OCI-M2 (cell line): ENCODE results near the gene DSCAML1.

ENCODE experiments used
- DNase-seq: peaks from one replicate; lab custom pipeline; 2025; ENCODE audit not compliant: unreplicated experiment; lab: John Stamatoyannopoulos, UW

DSCAML1 gene

DNA sequence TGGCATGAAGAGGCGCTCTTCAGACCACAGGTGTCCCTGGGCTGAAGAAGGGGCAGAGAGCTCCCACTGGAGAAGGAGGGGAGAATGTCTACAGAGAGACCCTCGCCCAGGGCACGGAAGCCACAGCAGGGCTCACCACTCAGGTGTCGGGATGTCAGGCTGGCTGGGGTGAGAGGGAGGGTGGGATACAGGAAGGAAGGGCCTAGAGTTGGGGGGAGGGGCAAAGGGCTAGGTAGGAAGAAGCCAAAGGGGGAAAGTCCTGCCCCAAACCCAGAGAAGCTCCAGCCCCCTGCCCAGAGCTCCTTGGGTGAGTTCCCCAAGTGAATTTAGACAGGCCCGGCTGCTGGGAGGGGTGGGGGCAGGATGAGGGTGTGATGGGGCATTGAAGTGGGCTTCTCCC lies 237.3 kb downstream of the DSCAML1 start:
- no peak for DNase-seq

DNA sequence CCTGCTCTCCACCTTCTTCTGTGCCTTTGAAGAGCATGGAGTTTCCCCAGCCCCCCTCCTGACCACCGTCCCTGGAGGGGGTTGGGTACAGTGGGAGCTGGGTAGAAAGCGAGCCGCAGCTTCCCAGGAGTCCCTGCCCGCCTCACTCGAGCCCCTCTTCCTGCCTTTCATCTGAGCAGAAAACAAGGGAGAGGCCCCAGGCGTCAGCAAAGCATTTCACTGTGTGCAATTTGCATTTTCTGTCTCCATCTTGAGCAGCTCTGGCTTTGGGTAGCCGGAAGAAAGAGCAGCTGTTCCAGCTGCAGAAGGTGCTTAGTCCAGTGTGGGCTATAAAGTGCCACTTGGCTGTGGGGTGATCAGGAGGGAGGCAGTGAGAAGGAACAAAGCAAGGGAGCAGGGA lies 239.7 kb downstream of the DSCAML1 start:
- DNase-seq: no peak

DNA sequence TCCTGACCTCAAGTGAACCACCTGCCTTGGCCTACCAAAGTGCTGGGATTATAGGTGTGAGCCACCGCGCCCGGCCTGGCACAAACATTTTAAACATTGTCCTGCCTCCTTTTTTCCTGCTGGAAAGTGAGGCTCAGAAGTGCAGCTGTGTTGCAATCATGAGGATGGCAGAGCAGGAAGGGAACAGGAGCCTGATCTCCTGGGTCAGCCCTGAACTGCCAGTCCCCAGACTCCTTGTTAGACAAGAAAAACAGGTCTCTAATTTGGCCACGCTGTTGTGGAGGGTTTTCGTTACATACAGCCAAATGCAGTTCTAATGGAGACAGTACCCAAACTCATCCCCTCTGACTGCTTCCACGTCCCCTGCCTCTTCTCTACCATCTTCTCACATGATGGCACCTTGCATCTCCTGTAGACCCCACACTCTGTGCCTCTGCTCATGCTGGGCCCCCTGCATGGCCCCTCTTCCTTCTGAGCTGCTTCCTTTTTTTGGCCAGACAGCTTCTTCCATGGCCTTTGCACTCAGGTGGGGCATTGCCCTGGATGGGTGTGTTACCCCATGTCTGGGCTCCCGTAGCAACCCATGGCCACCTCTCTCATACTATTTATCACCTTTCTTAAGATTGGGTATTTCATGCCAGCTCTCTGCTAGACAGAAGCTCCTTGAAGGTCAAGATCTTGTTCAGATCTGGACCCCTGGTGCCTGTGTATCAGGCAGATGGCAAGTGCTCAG lies 242.2 kb downstream of the DSCAML1 start:
- DNase-seq: no peak

DNA sequence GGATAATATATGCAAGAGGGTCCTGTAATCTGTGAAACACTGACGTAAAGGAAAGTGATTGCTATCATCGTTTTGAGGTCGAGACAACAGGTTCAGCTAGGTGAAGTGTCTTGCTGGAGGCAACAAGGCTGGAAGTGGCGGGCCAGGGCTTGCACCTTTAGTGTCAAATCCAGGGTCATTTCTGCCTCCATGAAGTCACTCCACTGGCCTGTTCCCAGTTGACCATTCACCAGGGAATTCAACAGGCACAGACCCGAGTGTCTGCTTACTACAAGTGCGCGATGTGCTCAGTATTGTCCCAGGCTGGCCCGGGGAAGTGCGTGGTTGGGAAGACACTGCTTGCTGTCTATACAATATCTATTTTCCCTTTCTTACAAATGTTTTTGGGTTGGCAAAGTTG lies 244.4 kb downstream of the DSCAML1 start:
- DNase-seq: no peak

DNA sequence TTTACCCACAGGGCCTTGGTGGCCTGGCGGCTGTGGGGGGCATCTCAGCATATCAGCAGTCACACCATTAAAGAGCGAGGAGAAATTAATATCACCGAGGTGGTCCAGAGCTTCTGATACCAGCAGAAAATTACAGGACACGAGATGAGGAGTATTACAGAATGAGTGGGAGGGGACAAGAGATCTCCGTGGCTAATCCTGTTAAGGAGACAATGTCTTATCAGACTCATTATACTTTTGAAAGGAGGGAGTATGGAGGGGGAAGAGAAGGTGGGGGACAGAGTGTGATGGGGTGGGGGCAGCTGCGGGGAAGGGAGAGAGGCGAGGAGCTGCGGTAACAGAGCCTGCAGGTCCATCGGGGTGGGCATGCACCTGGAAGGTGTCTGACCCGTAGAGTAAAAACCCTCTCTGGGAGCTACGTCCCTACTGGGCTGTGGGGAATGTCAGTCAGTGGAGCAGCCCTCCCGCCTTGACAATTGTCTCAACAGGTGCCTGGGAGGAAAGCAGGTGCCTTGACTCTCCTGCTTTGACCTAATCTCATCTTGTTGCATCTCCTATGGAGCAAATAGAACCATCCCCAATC lies 245.2 kb downstream of the DSCAML1 start:
- no peak for DNase-seq

DNA sequence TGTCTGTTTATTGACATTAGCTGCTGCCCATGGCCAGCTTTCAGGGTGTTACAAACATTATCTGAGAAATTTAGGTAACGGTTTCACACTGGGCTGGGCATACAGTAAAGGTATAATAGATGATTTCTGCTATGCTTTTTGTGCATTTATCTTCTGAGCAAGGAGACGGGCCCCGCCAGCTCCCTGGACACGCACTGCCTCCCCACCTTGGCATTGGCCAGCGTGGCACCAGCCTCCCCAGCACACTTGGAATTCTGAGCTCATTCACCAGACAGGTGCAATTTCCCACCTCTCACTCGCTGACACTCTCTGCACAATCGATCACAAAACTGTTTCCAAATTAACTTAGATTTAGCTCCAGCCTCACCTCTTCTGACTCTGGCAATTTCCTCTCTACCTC lies 246.6 kb downstream of the DSCAML1 start:
- DNase-seq: no peak

DNA sequence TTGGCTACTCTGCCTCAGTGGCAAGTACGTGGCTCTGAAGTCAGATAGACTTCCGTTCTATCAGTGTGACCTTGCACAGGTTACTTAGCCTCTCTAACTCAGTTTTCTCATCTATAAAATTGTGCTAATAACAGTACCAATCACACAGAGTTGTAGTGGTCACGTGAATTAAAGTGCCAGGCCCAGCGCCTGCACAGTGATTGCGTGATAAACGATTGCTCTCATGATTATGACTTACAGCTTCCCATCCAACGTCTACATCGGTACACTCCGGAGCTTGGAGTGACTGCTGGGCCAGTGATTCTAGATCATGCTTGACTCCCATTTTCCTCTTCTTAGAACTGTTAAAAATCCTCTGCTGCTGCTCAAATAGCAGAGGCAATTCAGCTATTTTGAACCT lies 247.6 kb downstream of the DSCAML1 start:
- DNase-seq: no peak

DNA sequence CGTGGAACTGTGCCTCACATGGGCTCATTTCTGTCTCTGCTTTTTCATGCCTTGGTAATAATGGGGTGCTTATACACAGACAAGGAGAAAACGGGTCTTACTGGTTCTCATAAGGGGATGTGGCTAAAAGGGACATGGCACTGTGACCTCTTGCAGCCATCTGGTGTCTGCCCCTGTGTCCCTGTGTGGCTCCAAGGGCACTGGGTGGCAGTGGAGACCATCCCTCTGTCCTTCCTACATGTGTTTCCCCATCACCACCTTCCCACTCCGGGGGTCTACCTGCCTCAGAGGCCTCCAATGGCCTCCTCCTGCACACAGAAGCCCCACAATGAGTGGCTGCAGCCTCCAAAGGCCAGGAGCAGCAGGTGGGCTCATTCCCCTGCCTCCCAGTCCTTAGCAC lies 248.1 kb downstream of the DSCAML1 start:
- DNase-seq: no peak

DNA sequence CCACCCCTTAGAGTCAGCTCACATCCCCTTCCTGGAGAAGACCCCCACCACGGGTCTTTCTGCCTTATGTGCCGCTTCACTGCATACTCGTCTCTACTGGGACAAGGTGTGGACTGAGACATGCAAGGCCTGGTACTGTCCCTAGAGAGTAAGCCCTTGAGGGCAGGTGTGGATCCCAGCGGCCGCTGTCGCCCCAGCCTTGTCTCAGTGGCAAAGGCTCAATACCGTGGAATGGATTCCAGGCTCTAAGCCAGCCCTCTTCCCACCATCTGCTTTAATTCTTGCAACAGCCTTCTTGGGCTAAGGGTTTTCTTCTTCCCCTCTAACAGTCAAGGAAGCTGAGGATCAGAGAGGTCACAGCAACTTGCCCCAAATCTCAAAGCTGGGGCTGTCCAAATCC lies 249.1 kb downstream of the DSCAML1 start:
- no peak for DNase-seq

DNA sequence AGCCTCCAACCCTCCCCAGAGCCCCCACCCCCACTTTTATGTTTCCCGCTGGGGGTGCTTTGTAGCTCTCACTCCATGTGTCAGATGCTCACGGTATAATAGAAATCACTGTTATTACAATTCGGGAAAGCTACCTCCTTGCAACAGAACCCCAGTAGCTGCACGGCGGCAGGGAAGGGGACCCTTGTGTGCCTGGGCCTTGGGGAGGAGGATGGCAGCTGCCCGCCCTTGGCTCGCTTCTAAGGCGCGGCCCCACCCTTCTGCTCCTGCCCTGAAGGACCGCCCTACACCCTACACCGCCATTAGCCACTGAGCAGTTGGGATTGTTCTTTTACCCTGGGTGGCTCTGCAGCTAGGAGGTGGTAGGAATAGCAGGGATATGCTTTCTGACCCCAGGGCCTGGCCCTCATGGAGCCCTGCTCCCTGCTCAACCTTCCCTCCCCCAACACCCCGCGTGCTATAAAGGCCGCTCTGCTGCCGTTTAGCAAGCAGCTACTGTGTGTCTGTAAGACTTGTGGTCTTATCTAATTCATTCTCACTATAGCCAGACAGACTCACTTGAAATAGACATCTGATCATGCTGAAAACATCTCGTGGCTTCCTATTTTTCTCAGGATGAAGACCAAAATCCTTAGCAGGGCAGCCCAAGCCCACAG lies 249.7 kb downstream of the DSCAML1 start:
- no peak for DNase-seq

DNA sequence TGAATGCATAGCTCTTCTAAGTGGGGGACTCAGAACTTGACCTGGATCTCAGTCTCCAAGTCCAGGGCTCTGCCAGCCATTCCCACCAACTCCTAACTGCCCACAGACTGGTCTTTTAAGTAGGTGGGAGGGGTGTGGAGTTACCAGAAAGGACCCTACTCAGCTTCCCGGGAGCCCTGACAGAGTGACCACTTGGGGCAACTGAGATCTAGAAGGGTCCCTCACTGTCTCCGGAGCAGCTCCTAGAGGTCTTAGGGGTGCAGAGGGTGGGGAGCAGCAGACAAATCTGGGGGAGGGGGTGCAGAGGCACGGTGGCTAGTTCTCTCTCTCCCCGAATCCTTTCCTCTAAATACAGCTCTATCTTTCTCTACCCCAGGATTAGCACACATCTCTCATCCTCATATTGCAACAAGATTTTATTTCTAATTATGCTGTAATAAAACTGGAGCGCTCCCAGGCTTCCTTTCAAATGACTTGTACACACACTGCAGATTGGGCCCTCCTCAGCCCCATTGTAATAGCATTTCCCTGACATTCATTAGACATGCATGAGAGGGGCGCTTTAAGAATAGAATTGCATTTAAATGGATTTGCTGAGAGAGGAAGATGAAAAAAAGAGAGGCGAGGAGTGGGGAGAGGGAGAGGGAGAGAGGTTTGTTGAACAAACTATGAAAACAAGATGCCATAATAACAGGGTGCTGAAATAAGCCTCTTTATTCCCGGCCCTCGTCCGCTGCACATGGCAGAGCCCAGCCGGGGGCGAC lies 250.4 kb downstream of the DSCAML1 start:
- DNase-seq: no peak

DNA sequence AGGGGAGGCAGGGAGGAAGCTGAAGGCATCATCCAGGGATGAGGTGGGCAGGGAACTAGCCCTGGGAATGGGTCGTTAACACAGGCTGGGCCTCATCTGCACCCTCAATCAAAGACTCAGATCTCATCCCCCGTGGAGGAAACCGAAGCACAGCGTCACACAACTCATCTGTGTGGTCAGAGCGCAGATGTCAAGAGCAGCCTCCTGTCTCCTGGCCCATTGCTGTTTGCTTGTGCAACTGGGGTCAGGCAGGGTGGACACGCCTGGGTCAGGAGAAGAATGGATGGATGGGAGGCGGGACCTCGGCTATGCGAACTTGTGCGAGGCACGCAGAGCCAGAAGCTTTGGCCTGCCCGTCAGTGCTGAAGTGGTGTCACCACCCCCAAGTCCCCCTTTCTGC lies 251.3 kb downstream of the DSCAML1 start:
- DNase-seq: no peak

DNA sequence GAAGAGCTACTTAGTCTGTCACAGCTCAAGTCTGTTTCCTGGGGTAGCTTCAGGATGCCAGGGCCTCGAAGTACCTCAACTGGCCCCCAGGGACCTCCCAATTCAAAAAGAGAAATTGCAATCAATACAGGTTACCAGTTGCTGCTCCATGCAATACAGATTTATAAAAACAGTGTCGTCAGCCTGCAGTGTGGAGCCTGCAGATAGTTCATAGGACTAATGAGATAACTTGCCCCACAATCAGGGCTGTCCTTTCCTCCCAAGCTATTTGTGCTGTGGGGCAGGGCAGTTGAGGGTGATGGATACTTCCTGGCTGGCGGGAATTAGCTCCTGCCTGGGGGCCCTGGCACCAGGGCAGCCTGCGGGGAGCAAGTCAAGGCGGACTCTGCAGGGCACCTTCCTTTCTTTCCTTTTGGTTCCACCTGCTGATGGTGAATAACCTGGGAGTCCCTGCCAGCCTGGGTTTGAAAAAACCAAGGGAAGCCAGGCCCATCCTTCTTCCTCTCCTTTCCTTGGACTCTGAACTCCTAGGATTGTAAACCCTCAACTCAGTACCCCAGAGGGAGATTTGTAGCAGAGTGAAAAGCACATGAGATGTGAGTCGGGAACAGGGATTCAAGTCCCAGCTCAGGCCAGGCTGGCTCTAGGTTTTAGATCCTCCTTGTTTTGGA lies 252.8 kb downstream of the DSCAML1 start:
- no peak for DNase-seq

DNA sequence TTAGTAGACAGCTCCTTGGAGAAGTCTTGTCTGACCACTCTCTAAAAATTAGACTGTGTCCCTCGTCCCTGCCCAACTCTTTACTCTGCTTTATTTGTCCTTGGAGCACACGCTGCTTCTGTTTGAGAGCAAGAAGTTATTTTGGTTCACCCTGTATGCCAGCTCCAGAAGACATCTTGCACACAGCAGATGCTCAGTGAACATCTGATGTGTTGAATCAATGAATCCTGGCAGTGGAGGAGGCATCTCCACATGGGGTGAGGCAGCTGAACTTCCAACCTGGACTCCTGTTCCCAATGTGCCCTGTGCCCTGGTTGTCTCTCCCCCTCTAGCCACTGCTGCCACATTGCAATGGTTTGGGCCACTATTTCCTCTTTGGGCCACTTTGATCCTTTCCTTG lies 255.8 kb downstream of the DSCAML1 start:
- no peak for DNase-seq

DNA sequence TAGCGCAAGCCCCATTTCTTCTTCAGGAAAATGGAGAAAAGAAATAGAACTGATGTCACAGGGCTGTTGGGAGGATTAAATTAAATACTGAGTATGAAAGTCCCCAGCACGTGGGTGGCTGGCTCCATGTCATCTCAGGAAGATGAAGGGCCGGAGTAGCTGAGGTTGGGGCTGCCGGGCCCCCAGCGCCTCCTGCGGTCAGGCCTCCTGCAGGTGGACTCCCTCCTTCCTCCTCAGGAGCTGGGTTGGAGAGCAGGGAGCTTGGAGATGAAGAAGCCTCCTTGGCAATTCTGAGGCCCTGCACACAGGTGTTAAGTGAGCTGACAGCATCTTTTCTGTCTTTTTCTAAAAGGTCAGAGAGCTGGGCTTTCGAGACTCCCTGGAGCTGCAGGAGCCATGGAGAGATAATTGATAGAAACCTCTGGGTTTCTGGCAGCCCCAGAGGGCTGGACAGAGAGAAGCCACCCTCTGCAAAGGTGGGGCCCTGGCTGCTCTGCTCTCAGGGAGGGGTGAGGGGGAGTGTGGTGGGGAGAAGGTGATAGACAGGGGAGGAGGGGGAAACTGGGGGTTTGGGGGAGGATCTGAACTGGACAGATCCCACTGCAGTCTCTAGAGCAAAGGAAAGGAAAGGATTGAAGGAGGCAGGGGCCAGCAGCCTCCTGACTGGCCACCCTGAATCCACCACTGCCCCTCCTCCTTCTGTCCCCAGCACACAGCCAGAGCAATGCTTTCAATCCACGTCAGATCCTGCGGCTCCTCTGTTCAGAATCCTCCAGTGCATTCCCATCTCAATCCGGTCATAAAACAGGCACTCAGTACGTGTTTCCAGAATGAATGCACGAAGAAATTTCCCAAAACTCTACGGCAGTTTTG lies 258.5 kb downstream of the DSCAML1 start:
- DNase-seq: no peak

DNA sequence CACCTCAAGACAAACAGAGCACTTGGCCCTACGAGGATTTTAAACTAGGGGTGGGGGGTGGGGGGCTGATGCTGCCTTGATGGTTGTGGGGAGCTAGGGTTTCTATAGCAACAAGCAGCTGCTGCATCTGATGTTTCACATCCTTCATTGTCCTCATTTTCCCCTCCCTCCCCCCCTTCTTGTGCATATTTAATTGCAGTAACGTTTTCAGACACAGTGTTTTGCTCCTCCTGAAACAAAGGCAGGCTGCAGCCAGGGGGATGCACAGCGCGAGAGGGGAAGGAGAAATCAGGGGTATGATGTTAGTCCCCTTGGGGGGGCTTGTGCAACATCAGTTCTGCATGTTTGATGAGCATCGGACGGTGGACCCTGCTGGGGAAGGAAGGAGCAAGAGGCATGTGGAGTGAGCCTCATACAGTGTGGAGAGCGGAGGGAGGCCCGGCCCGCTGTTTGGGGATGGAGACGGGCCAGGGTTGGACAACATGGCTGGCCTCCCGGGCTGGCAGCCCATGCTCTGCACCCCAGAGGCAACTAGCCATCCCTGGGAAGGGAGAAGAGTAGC lies 261.1 kb downstream of the DSCAML1 start:
- DNase-seq: no peak

DNA sequence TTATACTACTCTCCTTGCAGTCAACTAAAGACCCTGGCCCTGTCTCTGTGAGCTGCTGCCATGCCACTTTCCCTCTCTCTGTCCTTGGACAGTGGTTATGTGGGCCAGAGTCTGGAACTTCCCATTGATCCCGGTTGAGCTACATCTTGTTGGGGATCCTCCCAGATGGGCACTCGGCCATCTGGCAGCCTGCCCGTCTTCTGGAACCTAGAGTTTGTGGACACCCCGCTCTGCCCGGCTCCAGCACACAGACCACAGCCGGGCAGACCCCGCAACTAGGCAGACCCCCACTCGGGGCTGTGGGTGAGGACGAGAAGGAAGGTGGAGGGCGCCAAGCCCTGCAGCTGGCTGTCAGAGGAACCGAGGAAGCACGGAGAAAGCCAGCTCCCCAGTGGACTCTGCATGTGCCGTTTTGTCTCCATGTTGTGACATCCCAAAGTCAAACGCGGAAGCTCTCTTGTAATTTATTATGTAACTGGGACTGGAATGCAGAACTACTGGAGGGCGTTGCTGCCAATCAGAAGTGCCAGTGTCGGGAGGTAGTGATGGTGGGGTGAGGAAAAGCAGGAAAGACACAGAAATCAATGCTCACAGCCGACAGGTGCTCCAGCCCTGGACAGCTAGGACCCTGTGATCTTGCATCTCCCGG lies 261.7 kb downstream of the DSCAML1 start:
- no peak for DNase-seq

DNA sequence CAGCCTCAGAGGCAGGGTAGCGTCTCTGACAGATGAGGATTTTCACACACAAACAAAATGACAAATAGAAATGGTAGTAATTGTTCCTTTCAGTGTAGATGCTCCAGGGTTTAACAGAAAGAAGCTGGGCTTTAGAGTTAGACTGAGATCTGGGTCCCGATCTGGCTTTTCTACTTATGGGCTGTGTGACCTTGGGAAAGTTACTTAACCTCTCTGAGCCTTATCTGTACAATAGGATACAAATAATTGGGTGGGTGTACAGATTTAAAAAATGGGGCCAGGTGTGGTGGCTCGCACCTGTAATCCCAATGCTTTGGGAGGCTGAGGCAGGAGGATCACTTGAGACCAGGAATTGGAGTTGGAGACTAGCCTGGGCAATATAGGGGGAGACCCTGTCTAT lies 264.4 kb downstream of the DSCAML1 start:
- DNase-seq: no peak

DNA sequence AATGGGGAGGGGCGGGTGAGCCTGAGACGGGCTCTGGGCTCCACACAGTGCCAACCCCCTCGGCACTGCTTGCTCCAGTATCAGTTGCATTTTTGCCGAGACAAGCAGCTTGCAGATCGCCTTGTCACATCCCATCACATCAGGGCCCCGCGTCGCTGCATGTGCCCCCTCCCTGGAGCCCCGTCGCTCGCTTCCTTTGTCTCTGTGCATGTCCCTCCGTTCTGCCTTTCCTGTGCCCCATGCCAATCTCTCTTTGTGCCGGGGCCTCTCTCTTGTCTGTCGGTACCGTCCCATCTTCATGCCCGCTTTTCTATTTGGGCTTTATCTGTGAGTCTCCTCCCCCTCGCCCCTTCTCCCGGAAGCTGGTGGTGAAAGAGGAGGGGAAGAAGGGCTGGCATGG lies 267.2 kb downstream of the DSCAML1 start:
- no peak for DNase-seq
